GM12872 (cell line): ENCODE results near the gene SLC6A5.

Experiments
- CTCF ChIP-seq: IDR thresholded peaks from 3 replicates; pipeline ENCODE4 v1.5.1; 2011; ENCODE audit warnings: low read depth, mild to moderate bottlenecking, low read length, moderate library complexity; ENCODE audit not compliant: insufficient read depth

The SLC6A5 gene

DNA sequence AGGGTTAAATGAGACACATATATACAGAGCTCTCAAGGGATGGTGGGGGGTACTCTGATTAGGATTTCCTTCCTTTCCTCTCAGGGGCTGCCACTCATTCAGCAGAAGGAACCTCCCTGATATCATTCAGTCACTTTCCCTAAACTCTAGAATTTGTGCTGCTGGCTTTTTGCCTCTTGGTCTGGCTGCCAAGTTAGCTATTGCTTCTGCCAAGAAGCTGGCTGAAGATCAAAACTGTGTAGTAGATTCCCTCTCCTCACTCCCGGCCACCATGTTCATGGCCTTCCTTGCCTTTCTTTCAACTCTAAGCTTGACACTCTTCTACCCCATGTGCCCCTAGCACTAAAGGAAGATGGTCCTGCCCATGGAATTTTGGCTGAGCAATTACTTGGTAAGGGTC is 18.7 kb downstream of the SLC6A5 start:
- no peak for TF ChIP-seq CTCF

- TF ChIP-seq CTCF, result no peak
These were observed 21.6 kb downstream of the SLC6A5 start for GRCh38 chr11:20620988-20621387.

DNA sequence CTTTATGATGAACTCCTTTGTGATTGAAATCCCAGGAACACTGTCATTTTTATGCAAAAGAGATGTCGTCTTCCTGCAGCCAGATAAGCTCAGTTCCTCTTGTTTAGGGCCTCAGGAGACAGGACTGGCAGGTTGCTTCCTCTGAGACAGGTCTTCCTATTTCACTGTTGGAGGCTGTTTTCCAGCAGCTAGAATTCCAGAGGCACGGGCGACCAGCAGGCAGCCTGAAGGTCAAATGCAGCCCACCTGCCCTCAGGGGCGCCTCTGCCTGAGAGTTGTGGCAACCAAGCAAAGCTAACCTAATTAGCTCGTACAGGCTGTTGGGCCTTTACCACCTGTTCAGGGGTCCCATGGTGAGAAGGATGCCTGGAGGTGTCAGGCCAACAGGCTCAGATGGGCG is 22.3 kb downstream of the SLC6A5 start:
- TF ChIP-seq CTCF, result no peak

DNA sequence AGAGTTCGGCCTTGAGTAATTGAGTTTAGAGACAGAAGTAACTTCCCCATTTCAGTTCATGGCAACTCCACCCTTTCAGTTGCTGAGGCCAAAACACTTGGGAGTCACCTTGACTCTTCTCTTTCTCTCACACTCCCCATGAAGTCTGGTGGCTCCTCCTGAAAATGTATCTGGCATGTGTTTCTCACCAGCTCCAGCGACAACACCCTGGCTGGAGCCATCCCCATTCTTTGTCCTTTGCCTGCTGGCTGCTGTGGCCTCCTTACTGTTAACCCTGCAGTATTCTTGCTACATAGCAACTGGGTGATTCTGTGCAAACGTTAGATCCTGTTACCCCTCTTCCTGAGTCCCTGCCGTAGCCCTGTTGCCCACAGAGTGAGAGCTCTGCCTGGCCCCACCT is 23.8 kb downstream of the SLC6A5 start:
- no peak for TF ChIP-seq CTCF

- no peak for TF ChIP-seq CTCF
These were observed 26.9 kb downstream of the SLC6A5 start for GRCh38 chr11:20626279-20626678.

- no peak for TF ChIP-seq CTCF
These were observed 27.6 kb downstream of the SLC6A5 start for GRCh38 chr11:20627026-20627425.

GRCh38 chr11:20627701-20628100 is 28.3 kb downstream of the SLC6A5 start:
- TF ChIP-seq CTCF, result no peak
